Activated naive CD4-positive, alpha-beta T cell treated with anti-CD3 and anti-CD28 coated beads for 36 hours (primary cell): ENCODE measurements around the gene SYCP3. TPM values are rescaled to one million over a fixed set of nuclear protein-coding genes. Genes with fewer than 3 reads are reported as not detected.
"Not testable (repeated sequence)": the region's sequence is repeated elsewhere in the genome, so short reads cannot be mapped to it uniquely, and the experiment has no call there.

Experiments
- CTCF ChIA-PET: fragments of 350-600 bp; sonication (Branson Sonifier 250); formaldehyde crosslinking; loops from one replicate; lab custom pipeline; 2021; ENCODE audit warnings: antibody characterized with exemption; lab: Charles Lee
- DNase-seq: peaks from one replicate; pipeline ENCODE4 v3.0.0-alpha.2; 2020
- H3K27ac Mint-ChIP-seq: one replicate; pipeline ENCODE4 v1.8.0; 2021; ENCODE audit warnings: mild to moderate bottlenecking, mixed read lengths
- H3K27me3 Mint-ChIP-seq: one replicate; pipeline ENCODE4 v1.8.0; 2021; ENCODE audit warnings: low read depth, mixed read lengths
- H3K36me3 Mint-ChIP-seq: one replicate; pipeline ENCODE4 v1.8.0; 2021; ENCODE audit warnings: low read depth, mixed read lengths
- H3K4me1 Mint-ChIP-seq: one replicate; pipeline ENCODE4 v1.8.0; 2021; ENCODE audit warnings: low read depth, mixed read lengths
- H3K4me3 Mint-ChIP-seq: one replicate; pipeline ENCODE4 v1.8.0; 2021; ENCODE audit warnings: mild to moderate bottlenecking, moderate library complexity, mixed read lengths
- H3K9me3 Mint-ChIP-seq: one replicate; pipeline ENCODE4 v1.8.0; 2021; ENCODE audit warnings: mixed read lengths
- intact Hi-C: fragments of 100-400 bp; cut with micrococcal nuclease; formaldehyde crosslinking; loops from one replicate; pipeline ENCODE4 v1.15.1; 2023
- total RNA-seq, 2 experiments: library from RNA; stranded (reverse); gene quantifications; one replicate each; pipeline ENCODE4 v1.2.3, GENCODE V29; 2021

SYCP3 gene
- total RNA-seq, 2 experiments from 2014 or later, result not detected

- DNase-seq, result no peak
- Mint-ChIP-seq H3K9me3 (no peaks in the 10 kb centered on the region), H3K27me3 (no peaks in the 10 kb centered on the region), H3K4me1 (no peaks in the 10 kb centered on the region), H3K4me3 (no peak overlapping the region), H3K36me3 (peaks cover 9% of the 10 kb centered on the region), H3K27ac (no peak overlapping the region)
- CTCF ChIA-PET, result no interaction called here
- intact Hi-C loops, result no loop called here
Measured at GRCh38 chr12:101737476-101737875, 1.8 kb downstream of the SYCP3 start.

DNA sequence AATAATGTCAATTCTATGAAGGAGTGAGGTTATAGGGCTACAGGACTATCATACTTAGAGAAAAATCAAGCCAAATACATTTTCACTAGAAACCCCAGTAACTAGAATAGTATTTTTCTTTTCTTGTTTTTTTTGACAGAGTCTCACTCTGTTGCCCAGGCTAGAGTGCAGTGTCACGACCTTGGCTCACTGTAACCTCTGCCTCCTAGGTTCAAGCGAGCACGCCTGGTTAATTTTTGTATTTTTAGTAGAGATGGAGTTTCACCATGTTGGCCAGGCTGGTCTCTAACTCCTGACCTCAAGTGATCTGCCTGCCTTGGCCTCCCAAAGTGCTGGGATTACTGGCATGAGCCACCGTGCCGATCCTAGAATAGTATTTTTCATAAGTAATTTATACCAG lies 4.8 kb downstream of the SYCP3 start:
- intact Hi-C loops, H3K9me3 Mint-ChIP-seq, DNase-seq, H3K27ac Mint-ChIP-seq, H3K4me3 Mint-ChIP-seq, H3K4me1 Mint-ChIP-seq, H3K27me3 Mint-ChIP-seq: not testable (repeated sequence)
- H3K36me3 Mint-ChIP-seq, result peaks cover 15% of the 10 kb centered on the region
- CTCF ChIA-PET, result interaction anchor here (1.6 kb wide), 1 partner anchor 104 kb away, joined by 4 read pairs; no protein-coding TSS in a partner anchor

GRCh38 chr12:101733166-101733565 lies 6.1 kb downstream of the SYCP3 start:
- Mint-ChIP-seq H3K9me3 (no peaks in the 10 kb centered on the region), H3K36me3 (peaks cover 11% of the 10 kb centered on the region), H3K27me3 (no peaks in the 10 kb centered on the region), H3K4me1 (no peaks in the 10 kb centered on the region), H3K4me3 (no peak overlapping the region), H3K27ac (no peak overlapping the region)
- CTCF ChIA-PET, result no interaction called here
- no peak for DNase-seq
- intact Hi-C loops, result no loop called here

- H3K4me1 Mint-ChIP-seq, result no peaks in the 10 kb centered on the region
- no peak for DNase-seq
- CTCF ChIA-PET, result no interaction called here
- H3K36me3 Mint-ChIP-seq, result peaks cover 7% of the 10 kb centered on the region
- H3K9me3 Mint-ChIP-seq, result no peaks in the 10 kb centered on the region
- H3K27me3 Mint-ChIP-seq, result no peaks in the 10 kb centered on the region
- no peak overlapping the region for H3K4me3 Mint-ChIP-seq
- intact Hi-C loops, result no loop called here
- H3K27ac Mint-ChIP-seq, result no peak overlapping the region
Measured at GRCh38 chr12:101732318-101732717, 6.9 kb downstream of the SYCP3 start.

GRCh38 chr12:101729842-101730241 lies 9.4 kb downstream of the SYCP3 start:
- CTCF ChIA-PET, result interaction anchor here (0.6 kb wide), 1 partner anchor 26 kb away, joined by 3 read pairs; no protein-coding TSS in a partner anchor
- H3K4me3 Mint-ChIP-seq, result no peak overlapping the region
- no peaks in the 10 kb centered on the region for H3K27me3 Mint-ChIP-seq
- H3K9me3 Mint-ChIP-seq, result no peaks in the 10 kb centered on the region
- no peak overlapping the region for H3K27ac Mint-ChIP-seq
- peaks cover 10% of the 10 kb centered on the region for H3K36me3 Mint-ChIP-seq
- DNase-seq, result no peak
- peaks cover 5% of the 10 kb centered on the region for H3K4me1 Mint-ChIP-seq
- intact Hi-C loops, result no loop called here

DNA sequence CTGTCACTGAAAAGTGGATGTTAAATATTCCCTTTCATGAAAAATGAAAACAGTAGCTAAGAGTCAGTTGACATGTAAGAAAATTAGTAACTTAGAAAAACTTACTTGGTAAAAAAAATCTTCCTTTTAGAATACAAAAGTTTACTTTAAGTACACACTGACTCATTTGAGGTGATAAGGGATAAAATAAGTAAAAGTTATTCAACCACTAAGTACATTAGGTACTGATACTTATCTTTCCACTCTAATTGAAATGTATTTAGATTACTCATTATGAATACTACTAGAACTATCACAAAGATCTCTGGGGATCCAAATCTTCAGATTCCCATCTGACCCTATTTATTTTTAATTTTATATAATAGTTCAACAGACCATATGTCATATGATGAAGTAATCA lies 12.2 kb downstream of the SYCP3 start:
- Mint-ChIP-seq H3K36me3 (peaks cover 8% of the 10 kb centered on the region), H3K4me1 (peaks cover 5% of the 10 kb centered on the region), H3K4me3 (no peak overlapping the region), H3K27me3 (no peaks in the 10 kb centered on the region), H3K9me3 (no peaks in the 10 kb centered on the region), H3K27ac (no peak overlapping the region)
- CTCF ChIA-PET, result no interaction called here
- no peak for DNase-seq
- intact Hi-C loops, result no loop called here

DNA sequence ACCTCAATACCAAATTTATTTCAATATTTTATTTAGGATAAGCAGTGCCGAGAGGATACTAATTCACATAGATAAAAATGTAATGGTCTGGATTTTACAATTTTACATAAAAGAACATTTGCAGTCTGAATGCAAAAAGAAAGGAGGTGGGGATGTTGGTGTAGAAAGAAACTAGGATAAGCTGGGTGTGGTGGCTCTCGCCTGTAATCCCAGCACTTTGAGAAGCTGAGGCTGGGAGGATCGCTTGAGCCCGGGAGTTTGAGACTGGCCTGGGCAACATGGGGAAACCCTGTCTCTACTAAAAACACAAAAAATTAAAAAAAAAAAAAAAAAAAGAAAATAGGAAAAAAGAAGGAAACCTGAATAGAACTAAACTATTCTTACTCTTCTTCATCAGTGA lies 16.9 kb downstream of the SYCP3 start:
- Mint-ChIP-seq H3K27me3 (no peaks in the 10 kb centered on the region), H3K36me3 (peaks cover 7% of the 10 kb centered on the region), H3K9me3 (no peaks in the 10 kb centered on the region), H3K27ac (no peak overlapping the region), H3K4me1 (peaks cover 5% of the 10 kb centered on the region), H3K4me3 (no peak overlapping the region)
- CTCF ChIA-PET, result interaction anchor here (0.6 to 2.0 kb wide), 3 partner anchors 32 to 307 kb away, joined by 3 to 5 read pairs (median 5); partner anchors contain the start of gene GNPTAB
- no peak for DNase-seq
- intact Hi-C loops, result no loop called here

GRCh38 chr12:101720118-101720517 lies 19.1 kb downstream of the SYCP3 start:
- CTCF ChIA-PET, result interaction anchor here (0.7 to 1.0 kb wide), 2 partner anchors 40 to 229 kb away, joined by 3 read pairs; no protein-coding TSS in a partner anchor
- H3K27ac Mint-ChIP-seq, result no peak overlapping the region
- intact Hi-C loops, result no loop called here

GRCh38 chr12:101719566-101719965 lies 19.7 kb downstream of the SYCP3 start:
- H3K9me3 Mint-ChIP-seq, result no peaks in the 10 kb centered on the region
- no peak overlapping the region for H3K27ac Mint-ChIP-seq
- no peak overlapping the region for H3K4me3 Mint-ChIP-seq
- peaks cover 3% of the 10 kb centered on the region for H3K36me3 Mint-ChIP-seq
- no peaks in the 10 kb centered on the region for H3K27me3 Mint-ChIP-seq
- CTCF ChIA-PET, result interaction anchor here (0.7 to 1.0 kb wide), 2 partner anchors 40 to 229 kb away, joined by 3 read pairs; no protein-coding TSS in a partner anchor
- no peak for DNase-seq
- intact Hi-C loops, result no loop called here
- no peaks in the 10 kb centered on the region for H3K4me1 Mint-ChIP-seq

More at GRCh38 chr12:101720118-101720517, 19.1 kb downstream of the SYCP3 start:
- peaks cover 3% of the 10 kb centered on the region for H3K36me3 Mint-ChIP-seq
- no peak overlapping the region for H3K4me3 Mint-ChIP-seq
- no peaks in the 10 kb centered on the region for H3K9me3 Mint-ChIP-seq
- H3K4me1 Mint-ChIP-seq, result no peaks in the 10 kb centered on the region
- H3K27me3 Mint-ChIP-seq, result no peaks in the 10 kb centered on the region
- no peak for DNase-seq

GRCh38 chr12:101714877-101715444 lies 24.3 kb downstream of the SYCP3 start:
- Mint-ChIP-seq H3K4me1 (peaks cover 7% of the 10 kb centered on the region), H3K4me3 (no peak overlapping the region), H3K36me3 (peaks cover 3% of the 10 kb centered on the region), H3K27ac (no peak overlapping the region), H3K9me3 (no peaks in the 10 kb centered on the region), H3K27me3 (no peaks in the 10 kb centered on the region)
- CTCF ChIA-PET, result interaction anchor here (1.0 kb wide), 1 partner anchor 225 kb away, joined by 6 read pairs; no protein-coding TSS in a partner anchor
- no peak for DNase-seq
- intact Hi-C loops, result no loop called here

DNA sequence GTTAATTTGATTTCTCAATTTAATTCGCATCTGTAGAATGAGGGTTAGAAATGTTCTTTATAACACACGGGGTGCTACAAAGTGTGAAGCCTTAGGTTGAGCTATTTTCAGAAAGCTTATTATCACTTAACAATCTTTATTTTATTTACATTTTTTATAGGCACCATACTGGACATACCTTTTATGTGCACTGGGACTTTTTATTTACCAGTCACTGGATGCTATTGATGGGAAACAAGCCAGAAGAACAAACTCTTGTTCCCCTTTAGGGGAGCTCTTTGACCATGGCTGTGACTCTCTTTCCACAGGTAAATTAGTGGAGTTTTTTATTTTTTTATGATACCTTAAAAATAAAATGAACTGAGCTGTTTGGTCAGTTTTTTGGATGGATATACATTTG lies 25.3 kb downstream of the SYCP3 start:
- peaks cover 3% of the 10 kb centered on the region for H3K36me3 Mint-ChIP-seq
- intact Hi-C loops, result no loop called here
- CTCF ChIA-PET, result interaction anchor here (0.9 kb wide), 1 partner anchor 126 kb away, joined by 3 read pairs; no protein-coding TSS in a partner anchor

GRCh38 chr12:101713059-101713682 lies 26.1 kb downstream of the SYCP3 start:
- Mint-ChIP-seq H3K9me3 (no peaks in the 10 kb centered on the region), H3K4me1 (peaks cover 15% of the 10 kb centered on the region), H3K27ac (no peak overlapping the region), H3K4me3 (no peak overlapping the region), H3K36me3 (peaks cover 3% of the 10 kb centered on the region), H3K27me3 (no peaks in the 10 kb centered on the region)
- no peak for DNase-seq
- intact Hi-C loops, result no loop called here
- CTCF ChIA-PET, result interaction anchor here (0.5 kb wide), 1 partner anchor 173 kb away, joined by 4 read pairs; no protein-coding TSS in a partner anchor

More for the DNA sequence above, 25.3 kb downstream of the SYCP3 start:
- H3K4me3 Mint-ChIP-seq, result no peak overlapping the region
- peaks cover 14% of the 10 kb centered on the region for H3K4me1 Mint-ChIP-seq
- no peaks in the 10 kb centered on the region for H3K27me3 Mint-ChIP-seq
- H3K9me3 Mint-ChIP-seq, result no peaks in the 10 kb centered on the region
- no peak overlapping the region for H3K27ac Mint-ChIP-seq
- no peak for DNase-seq

DNA sequence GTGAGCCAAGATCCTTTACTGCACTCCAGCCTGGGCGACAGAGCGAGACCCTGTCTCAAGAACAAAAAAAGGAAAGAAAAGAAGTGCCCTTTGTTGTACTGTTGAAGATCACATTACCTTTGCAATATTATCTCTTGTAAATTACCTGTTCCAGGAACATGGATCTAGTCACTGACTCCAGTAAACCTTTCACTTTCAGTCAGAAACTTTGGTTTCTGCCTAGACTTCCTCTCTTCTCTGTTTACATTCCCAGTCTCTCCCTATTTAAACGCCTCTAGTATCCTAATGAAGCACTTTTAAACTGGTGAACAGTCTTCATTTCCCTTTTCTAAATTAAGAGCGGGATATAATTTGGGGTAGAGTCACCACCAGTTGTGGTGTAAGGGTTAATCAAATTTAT lies 29.0 kb downstream of the SYCP3 start:
- intact Hi-C loops, result no loop called here
- Mint-ChIP-seq H3K36me3 (no peaks in the 10 kb centered on the region), H3K4me3 (no peak overlapping the region)

More for the DNA sequence above, 29.0 kb downstream of the SYCP3 start:
- H3K27me3 Mint-ChIP-seq, result no peaks in the 10 kb centered on the region
- CTCF ChIA-PET, result no interaction called here
- no peaks in the 10 kb centered on the region for H3K9me3 Mint-ChIP-seq
- no peak overlapping the region for H3K27ac Mint-ChIP-seq
- DNase-seq, result no peak
- H3K4me1 Mint-ChIP-seq, result peaks cover 20% of the 10 kb centered on the region
